D721Med (cell line): ENCODE data around the gene EXOC6B.

Experiments used
- DNase-seq: peaks from one replicate; pipeline ENCODE4 v3.0.0; 2011; ENCODE audit warnings: low spot score; ENCODE audit not compliant: insufficient read length
- FAIRE-seq: peaks from 2 replicates; lab custom pipeline; 2011; peaks lifted over from hg19 to GRCh38; lab: Jason Lieb, UNC
- TF ChIP-seq, protein P1 (sequence below): IDR thresholded peaks from 2 replicates; pipeline ENCODE4 v1.5.1; 2012; ENCODE audit warnings: mild to moderate bottlenecking, control low read depth; ENCODE audit not compliant: insufficient read depth; ENCODE audit errors: missing control alignments

EXOC6B gene

DNA sequence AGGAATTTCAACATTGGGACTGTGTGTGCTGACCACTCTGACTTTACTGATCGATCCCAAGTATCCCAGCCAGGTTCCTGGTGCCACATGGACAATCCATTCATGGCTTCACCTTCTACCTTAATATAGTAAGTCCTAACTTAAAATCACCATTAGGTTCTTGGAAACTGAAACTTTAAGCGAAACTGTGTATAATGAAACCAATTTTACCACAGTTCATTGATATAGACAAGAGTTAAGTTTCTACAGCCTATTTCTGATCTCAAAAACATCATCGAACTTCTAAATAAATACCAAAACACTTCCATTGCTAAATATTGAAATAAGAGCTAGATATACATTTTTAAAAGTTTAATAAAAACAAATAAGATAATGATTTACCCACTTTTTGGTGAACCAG lies 4.4 kb upstream of the EXOC6B start:
- FAIRE-seq (no peak), DNase-seq (no peak)
- TF ChIP-seq, protein P1, sequence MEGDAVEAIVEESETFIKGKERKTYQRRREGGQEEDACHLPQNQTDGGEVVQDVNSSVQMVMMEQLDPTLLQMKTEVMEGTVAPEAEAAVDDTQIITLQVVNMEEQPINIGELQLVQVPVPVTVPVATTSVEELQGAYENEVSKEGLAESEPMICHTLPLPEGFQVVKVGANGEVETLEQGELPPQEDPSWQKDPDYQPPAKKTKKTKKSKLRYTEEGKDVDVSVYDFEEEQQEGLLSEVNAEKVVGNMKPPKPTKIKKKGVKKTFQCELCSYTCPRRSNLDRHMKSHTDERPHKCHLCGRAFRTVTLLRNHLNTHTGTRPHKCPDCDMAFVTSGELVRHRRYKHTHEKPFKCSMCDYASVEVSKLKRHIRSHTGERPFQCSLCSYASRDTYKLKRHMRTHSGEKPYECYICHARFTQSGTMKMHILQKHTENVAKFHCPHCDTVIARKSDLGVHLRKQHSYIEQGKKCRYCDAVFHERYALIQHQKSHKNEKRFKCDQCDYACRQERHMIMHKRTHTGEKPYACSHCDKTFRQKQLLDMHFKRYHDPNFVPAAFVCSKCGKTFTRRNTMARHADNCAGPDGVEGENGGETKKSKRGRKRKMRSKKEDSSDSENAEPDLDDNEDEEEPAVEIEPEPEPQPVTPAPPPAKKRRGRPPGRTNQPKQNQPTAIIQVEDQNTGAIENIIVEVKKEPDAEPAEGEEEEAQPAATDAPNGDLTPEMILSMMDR: no peak

DNA sequence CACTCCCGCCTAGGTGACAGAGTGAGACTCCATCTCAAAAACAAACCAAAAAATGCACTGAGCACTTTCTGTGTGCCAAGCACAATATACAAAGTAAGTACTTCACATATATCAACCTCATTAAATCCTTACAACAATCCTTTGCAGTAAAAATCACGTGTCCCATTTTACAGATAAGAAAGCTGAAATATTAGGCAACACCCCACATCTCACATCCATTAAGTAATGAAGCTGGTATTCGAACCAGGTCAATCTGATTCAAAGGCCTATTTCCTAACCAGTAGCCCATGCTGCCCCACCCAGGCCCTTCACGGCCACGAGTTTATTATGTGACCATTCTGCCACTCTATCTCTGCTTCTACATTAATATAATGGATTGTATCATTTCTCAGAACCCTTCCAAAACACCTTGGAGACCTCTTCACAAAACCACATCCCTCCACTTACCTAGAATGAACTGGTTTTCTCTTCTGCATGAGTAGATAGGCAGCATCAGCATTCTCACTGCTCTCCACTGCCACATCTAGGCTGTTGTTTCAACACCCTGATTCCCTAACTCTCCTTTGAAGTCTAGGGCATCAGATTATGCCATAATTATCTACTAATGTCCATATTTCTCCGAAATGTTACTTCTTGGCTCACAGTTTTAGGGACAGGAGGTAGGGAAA lies 3.1 kb upstream of the EXOC6B start:
- FAIRE-seq: no peak
- DNase-seq: no peak
- TF ChIP-seq, protein P1: no peak

DNA sequence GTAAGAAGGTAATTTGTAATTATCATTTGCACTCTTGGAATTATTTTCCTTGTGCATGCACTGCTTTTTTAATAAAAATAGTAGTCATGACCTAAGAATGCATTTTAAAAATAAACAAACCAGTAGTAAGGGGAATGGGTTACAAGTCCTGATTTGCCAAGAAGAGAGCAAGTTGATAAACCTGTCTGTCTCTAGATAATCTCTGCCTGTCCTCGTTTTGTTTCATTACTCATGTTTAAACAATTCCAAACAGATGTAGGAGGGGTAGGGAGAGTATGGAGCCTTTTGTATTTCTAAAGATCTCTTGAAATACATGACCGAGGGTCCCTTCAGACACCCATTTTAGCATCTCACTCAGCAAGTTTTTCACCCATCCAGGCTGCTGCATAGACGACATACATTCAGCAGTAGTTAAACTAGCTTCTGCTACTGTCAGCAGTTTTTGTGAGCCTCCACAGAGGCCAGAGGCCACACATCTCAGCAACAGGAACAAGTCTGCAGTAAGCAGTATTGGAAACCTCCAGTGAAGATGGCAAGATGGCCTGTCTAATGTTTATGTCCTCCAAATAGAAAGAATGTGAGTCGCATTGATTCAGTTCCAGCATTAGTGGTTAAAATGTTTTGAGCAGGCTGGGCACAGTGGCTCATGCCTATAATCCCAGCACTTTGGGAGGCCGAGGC lies 2.3 kb upstream of the EXOC6B start:
- no peak for DNase-seq
- no peak for FAIRE-seq
- TF ChIP-seq, protein P1: no peak

DNA sequence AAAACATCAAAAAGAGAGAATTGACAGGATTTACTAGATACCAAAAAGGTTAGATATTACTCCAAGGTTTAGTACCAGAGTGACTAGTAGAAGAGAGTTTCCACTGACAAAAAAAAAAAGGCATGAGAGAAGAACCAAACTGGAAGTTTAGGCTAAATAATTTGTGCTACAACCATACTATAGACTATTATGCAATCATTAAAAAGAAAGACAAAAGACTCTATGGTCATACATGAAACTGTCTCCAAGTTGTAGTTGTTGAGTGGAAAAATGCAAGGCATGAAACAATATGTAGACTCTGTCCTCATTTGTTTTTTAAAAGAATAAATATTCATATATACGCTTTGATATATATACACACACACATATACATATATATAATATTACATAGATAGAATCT lies 1.7 kb upstream of the EXOC6B start:
- DNase-seq: no peak
- TF ChIP-seq, protein P1: no peak
- no peak for FAIRE-seq

DNA sequence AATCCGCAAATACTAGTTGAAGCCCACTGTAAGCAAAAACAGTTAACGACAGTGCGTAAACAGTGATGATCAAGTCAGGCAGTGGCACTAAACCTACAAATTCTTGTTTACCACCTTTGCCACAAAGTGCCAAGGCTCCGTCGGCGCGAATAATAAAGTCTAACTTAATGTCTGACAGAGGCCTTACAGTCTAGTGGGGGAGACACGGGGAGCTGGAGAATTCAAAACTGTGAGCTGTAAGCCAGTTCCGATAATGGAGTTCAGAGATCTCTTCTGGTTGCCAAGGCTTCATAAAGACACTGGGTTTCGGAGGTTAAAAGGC lies 284 bp upstream of the EXOC6B start:
- DNase-seq (no peak), FAIRE-seq (no peak)
- TF ChIP-seq, protein P1: no peak

DNA sequence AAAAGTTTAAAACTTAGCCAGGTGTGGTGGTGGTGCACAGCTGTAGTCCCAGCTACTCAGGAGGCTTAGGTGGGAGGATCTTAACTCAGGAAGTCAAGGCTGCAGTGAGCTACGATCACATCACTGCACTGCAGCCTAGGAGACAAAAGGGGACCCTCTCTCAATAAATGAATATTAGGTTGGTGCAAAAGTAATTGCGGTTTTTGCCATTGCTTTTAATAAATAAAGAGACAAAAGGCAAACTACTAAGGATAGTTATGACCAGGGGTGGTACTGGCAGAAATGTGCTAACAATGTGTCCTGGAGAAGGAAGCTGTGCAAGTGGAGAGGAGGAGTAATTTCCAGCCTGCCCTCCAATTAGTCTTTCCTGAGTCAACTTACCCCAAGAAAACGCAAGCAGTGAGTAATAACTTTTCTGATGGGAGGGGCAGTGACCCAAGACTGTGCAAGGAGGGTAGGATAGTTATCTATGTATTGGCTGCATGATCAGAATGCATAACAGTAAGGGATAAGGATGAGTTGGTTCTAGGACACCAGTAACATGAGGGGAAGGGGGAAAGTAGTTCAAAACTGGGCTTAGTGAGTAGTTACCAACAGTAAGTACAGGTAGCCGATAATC lies 1.5 kb downstream of the EXOC6B start:
- FAIRE-seq (no peak), DNase-seq (no peak)
- TF ChIP-seq, protein P1: no peak

DNA sequence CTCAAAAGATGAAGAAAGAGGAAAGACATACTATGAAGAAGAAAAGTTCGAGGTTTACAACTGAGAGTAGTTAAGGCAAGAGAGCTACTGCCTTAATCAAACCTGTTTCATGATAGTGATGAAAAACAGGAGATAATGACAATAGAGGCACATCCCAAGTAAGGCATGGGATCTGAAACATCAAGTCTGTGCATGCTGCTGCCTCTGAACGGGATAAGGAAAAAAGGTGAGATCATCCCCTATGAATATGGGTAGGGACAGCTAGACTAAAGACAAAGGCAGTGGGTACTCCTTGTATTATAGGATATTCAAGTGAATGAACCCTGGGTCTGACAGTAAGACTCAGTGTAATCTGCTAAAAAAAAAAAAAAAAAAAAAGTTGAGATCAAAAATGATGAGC lies 3.0 kb downstream of the EXOC6B start:
- DNase-seq (no peak), FAIRE-seq (no peak)
- TF ChIP-seq, protein P1: no peak
